CD4-positive, alpha-beta T cell treated with Interleukin-6 for 4 hours (primary cell): Measurements from ENCODE around the gene NDUFAF8.
A peak's percentile ranks its signal among the peaks of the same experiment; 100 is the strongest.

Experiments used
- DNase-seq: peaks from one replicate; pipeline ENCODE4 v3.0.0-alpha.2; 2020; ENCODE audit warnings: mixed read lengths

Gene NDUFAF8

DNA sequence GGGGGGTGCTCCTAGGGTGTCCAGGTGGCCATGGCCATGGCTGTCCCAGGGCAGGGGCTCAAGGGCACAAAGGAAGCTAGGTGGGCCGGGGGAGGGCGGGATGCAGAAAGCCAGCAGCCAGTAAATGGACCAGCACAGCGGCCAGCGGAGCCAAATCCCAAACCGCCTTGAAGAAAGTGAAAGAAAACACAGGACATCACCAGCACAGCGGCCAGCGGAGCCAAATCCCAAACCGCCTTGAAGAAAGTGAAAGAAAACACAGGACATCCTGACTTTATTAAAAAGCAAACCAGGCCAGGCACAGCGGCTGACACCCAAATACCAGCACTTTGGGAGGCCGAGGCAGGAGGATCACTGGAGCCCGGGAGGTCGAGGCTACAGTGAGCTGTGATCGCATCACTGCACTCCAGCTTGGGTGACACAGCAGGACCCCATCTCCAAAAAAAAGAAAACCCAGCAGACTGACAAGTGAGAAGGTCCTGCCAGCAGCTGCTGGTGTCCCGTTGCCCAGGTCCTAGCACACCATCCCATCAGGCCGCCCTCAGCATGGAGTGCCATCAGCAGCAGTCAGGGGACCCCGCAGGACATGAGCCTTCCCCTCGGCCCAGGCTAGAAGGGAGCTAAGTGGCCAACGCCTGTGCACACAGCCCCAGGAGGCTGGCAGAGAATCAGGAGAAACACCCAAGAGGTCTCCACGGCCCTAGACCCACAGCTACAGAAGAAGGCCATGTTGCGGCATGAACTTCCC is 39.0 kb downstream of the NDUFAF8 start:
- DNase-seq = no peak

DNA sequence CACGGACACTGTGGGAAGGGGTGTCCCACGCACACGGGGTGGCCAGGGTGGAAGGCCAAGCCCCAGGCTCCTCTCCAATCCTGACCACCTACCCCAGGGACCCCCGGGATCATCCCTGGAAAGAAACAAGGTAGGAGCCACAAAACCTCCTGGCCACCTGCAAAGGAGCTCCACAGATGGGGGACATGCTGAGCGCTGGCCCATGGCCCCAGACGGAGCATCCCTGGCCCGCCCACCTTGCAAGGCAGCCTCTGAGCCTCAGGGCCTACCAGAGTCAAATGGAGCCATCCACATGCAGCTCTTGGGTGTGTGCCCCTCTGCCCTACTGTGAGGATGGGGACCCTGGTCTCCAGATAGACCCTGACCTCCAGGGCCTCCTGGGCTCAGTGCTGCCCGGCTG is 39.7 kb downstream of the NDUFAF8 start:
- no peak for DNase-seq

DNA sequence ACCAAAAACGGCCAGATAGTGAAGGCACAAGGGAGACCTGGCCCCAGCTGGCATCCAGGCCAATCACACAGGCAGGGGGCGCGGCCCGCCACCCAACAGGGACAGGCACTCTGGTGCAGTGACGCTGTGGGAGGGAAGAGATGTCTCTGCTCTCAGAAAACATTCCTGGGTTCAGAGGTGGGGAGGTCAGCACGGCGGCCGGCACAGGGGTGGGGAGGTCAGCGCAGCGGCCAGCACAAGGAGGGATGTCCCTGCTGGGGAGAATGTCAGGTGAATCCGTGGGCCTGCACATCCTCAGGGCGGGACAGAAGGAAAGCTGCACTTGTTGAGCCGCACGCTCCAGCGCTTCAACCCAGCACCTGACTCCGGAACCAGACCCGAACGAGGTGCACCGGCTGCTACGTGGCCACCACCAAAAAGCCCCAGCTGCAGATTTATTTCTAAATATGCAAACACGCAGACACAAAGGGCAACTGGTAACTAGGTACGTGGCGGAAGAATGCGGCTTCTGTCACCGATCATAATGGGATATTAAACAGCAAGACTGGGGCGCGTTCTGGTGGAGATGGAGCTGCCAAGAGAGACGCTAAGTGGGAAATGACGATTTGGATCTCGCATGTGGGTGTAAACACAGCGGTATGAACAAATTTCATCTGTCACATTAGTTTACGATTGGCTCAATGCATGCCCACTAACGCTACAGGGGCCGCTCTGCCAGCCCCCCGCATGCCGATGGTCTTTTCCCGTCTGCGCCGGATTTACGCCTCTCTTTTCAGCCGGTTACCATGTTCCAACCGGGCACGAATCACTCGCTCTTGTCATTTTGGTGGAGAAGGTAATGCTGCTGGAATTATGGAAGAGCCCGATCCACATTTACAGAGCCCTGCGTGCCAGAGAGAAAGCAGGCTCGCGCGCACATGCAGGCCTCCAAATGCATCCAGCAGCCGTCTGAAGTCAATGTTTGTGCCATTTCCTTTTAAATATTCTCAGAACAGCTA is 40.5 kb downstream of the NDUFAF8 start:
- DNase-seq = no peak

DNA sequence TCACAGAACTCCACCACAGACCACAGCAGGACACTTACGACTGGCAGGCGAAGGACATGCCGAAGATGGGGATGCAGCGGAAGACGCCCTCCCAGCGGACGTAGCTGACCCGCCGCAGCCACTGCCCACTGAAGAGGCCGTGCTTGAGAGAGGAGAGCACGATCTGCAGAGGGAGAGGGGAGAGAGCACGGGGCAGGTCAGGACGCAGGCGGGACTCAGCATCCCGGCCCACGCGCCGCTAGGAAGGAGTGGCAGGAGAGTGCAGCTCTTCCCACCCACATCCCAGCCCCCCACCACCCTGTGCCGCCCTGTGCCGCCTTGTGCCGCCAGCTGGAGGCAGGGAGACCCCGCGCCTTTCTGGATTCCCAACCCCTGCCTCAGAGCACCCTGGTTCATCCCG is 41.5 kb downstream of the NDUFAF8 start:
- no peak for DNase-seq

DNA sequence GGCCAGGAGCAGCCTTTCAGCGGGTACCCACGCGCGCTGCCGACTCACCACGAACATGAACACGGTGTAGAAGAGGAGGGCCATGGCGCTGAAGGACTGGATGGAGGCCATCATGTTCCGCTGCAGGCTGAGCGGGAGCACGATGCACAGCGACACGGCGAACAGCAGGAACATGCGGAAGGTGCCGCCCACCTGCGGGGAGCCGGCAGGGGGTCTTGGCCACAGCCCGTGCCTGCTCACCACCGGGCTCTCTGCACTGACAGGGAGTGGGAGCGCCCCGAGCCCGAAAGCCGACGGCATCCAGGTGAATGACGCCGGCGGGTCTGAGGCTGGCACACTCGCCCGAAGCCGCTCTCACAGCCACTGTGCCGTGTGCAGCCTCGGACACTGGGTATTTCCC is 43.0 kb downstream of the NDUFAF8 start:
- no peak for DNase-seq

DNA sequence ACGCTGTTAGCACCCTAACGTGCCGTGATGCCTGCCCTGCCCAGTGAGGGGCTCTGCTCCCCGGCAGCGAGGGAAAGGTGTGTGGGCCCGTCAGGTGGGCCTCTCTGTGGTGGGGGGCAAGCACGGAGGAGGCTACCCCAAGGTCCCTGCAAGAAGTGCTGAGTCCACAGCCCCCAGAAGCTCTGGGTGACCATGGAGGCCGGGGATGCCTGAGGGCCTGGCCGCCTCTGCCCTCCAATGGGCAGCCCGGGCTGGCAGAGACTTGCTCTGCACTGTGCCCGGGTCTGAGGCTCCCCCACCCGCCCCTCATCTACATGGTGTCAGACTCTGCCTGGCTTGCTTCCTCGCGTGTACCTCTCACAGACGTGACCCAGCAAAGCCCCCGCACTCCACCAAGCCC is 43.8 kb downstream of the NDUFAF8 start:
- no peak for DNase-seq

DNA sequence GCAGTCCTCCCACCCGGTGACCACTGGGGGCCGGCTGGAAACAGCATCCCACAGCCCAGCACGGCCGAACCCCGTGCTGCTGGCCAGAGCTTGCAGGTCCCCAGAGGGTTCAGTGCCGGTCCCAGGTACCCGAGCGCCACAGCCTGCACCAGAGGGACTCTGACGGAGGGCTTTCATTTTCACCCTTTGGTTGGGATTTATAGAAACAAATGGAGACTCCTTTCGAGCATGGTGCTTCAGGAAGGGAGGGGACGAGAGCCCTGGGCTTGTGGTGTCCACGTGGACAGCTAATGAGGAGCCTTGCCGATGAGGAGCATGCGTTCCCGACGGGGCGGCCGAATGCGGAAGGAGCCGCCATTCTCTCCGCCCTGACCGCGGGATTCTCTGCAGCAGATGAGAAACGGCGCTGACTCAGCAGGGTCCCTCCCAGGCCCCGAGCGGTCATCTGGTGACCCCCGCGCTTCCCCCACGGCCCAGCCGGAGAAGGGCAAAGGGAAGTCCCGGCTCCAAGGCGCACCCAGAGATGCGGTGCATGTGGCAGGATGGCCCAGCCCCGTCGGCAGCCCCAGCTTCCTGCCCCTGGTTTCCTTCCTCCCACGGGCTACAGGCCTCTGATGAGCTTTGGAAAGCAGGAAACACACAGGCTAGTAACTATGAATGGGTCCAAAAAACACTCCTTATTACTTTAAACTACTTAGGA is 46.2 kb downstream of the NDUFAF8 start:
- DNase-seq = peak; percentile 71

DNA sequence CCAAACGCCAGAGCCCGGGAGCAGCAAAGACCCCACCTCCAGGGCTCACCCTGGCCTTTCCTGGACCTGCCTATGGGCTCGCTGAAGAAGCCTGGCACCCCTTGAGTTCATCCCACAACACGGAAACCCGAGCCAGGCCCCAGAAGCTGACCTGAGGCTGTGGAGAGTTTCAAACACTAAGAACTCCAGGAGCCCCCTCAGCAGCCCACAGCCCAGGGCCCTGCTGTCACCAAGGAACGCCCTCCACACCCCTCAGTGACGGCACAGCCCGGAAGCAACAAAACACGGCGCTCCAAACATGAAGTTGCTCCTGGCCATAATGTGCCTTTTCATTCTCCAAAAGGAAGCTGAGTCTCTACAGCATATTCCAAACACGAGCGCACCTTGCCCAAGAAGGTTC is 46.8 kb downstream of the NDUFAF8 start:
- no peak for DNase-seq

DNA sequence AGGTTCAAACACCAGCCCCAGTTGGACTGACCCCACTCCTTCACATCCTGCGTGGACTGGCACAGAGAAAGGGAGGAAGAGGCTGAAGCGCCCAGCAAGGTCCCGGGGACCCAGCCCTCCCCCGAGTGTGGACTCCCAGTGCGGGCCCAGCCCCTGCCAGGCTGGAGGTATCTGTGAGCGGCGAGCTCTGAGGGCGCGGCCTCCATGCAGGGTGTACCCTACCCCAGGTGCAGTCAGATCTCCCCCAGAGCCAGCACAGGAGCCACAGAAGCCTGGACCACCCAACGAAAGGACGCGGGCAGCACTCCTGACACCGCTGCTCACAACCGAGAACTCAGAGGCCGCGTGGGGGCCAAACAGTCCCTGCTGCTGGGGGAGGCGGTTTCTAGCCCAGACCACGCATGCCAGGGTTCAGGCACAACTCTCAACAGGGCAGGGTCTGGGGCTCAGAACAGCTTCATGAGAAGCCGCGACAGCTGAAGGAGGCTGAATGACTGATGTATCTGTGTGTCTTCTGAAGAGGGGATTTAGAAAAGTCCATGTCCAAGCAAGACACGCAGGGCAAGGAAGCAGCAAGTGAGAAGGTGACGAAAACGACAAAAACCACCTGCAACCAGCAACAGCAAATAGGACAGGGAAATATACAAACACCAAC is 47.5 kb downstream of the NDUFAF8 start:
- no peak for DNase-seq

DNA sequence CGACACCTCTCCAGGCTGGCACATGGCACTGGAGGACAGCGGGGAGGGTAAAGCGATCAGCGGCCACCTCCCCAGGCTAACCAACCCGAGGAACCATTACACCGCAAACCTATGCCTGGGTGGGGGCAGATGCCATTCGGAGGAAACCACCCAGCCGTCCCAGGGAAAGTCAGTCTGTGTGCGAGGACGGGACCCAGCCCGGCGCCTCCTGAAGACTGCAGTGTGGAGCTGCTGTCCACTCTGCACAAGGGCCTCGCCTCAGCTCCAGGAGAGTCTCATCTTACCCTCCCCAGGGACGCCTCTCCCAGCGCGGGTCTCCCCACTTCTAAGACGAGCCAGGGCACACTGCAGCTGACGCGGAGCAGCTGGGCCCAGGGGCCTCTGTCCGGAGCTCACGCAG is 48.0 kb downstream of the NDUFAF8 start:
- DNase-seq = no peak

DNA sequence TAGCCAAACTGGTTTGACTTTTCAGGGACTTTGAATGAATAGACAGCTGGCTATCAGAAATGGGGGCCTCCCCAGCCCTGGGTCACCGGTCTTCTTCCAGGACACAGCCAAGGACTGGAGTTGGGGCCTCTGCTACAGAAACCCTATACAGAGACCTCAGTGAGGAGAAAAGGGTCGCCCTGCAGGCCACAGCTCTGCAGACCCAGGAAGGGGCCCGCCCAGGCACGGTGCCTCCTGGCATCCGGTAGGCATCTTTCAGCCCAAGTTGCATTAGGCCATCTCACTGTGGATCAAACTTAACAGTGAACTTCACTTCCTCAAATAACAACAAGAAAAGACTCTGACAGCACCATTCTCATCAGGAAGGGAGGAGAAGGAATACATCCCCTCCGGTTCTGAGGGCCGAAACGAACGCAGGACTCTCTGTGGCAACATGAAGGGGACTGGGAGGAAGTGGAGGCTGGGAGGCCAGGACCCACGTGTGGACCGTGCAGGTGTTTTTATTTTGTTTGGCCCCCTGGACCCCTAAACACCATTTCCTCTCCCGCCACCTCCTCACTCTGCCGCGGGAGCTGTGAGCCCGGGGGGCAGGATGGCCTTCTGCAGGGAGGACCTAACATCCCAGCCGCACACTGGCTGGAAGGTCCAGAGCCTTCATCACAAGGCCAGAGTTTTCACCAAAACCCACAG is 48.8 kb downstream of the NDUFAF8 start:
- peak; percentile 11 for DNase-seq

DNA sequence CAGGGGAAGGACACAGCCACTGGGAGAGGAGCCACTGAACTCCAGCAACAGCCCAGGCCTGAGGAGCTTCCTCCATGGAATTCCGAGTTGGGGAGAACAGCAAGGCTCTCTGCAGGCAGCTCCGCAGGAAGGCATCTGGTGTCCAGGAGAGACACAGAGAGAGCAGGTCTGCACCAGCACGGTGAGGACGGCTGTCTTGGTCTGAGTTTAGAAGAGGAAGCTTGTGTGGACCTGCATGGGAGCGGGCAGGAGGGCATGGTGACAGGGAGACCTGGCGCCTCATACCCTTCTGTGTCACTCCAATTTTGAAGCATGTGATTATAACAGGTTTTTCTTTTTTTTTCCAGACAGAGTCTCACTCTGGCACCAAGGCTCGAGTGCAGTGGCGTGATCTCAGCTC is 49.6 kb downstream of the NDUFAF8 start:
- no peak for DNase-seq

DNA sequence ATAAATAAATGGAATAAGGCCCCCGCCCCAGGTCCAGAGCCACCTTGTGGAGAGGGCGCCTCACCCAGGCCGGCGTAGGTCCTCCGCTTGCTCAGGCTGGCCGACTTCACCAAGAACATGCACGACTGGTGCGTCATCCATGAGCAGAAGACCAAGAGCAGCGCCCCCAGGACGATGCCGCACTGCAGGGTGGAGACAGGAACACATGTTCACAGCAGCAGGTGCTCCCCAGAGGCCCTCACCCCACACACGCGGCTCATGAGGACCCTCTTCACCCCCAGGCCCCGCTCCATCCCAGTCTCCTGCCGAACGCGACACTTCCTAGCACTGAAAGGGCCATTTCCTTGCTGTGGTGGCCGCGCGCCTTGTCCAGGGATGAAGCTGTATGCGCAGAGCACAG is 50.5 kb downstream of the NDUFAF8 start:
- no peak for DNase-seq

DNA sequence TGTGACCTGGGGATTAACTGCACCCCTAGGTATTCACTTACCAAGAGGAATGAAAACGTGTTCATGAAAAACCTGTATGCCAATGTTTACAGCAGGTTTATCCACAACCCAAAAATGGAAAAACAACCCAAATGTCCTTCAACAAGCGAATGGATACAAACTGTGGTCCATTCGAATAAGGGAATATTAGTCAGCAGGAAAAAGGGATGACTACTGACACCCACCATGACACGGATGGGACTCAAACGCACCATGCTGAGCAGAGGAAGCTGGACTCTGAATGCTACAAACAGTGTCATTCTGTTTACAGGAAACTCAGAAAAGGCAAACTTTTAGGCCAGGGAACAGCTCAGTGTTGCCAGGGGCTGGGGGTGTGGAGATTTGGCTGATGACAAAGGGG is 51.1 kb downstream of the NDUFAF8 start:
- no peak for DNase-seq
